MM.1S (cell line): ENCODE measurements around the gene VSX2.

ENCODE experiments used
- DNase-seq: peaks from one replicate; pipeline ENCODE4 v3.0.0-alpha.2; 2015
- H2AFZ ChIP-seq: fragments of 300-600 bp; sonication (generic); 2 replicates; pipeline ENCODE4 v1.6.0; 2016; ENCODE audit warnings: antibody characterized with exemption, low read length
- H3F3A ChIP-seq: fragments of 300-600 bp; sonication (generic); 2 replicates; pipeline ENCODE4 v1.6.1; 2016; ENCODE audit warnings: mild to moderate bottlenecking, antibody characterized with exemption, low read length, moderate library complexity, mixed read lengths; ENCODE audit not compliant: insufficient read depth
- H3K27ac ChIP-seq: fragments of 300-600 bp; sonication (generic); 2 replicates; pipeline ENCODE4 v1.5.1; 2016; ENCODE audit warnings: mild to moderate bottlenecking, low read length
- H3K27me3 ChIP-seq: fragments of 300-600 bp; sonication (generic); replicated peaks from 2 replicates; pipeline ENCODE4 v1.6.0; 2016; ENCODE audit warnings: low read length; ENCODE audit not compliant: insufficient read depth
- H3K36me3 ChIP-seq: fragments of 300-600 bp; sonication (generic); replicated peaks from 2 replicates; pipeline ENCODE4 v1.6.1; 2016; ENCODE audit warnings: mild to moderate bottlenecking, low read length, mixed read lengths; ENCODE audit not compliant: insufficient read depth
- H3K4me1 ChIP-seq: fragments of 300-600 bp; sonication (generic); 2 replicates; pipeline ENCODE4 v1.6.1; 2016; ENCODE audit warnings: low read length, mixed read lengths
- H3K4me2 ChIP-seq: fragments of 300-600 bp; sonication (generic); 2 replicates; pipeline ENCODE4 v1.6.0; 2016; ENCODE audit warnings: low read depth, low read length
- H3K4me3 ChIP-seq: fragments of 300-600 bp; sonication (generic); 2 replicates; pipeline ENCODE4 v1.5.1; 2016; ENCODE audit warnings: low read length, mixed read lengths
- H3K79me2 ChIP-seq: fragments of 300-600 bp; sonication (generic); 2 replicates; pipeline ENCODE4 v1.6.1; 2016; ENCODE audit warnings: mixed run types, low read length, mixed read lengths
- H3K9ac ChIP-seq: fragments of 300-600 bp; sonication (generic); 2 replicates; pipeline ENCODE4 v1.6.1; 2016; ENCODE audit warnings: low read length, mixed read lengths
- H3K9me2 ChIP-seq: fragments of 300-600 bp; sonication (generic); replicated peaks from 2 replicates; pipeline ENCODE4 v1.6.1; 2016; ENCODE audit warnings: mild to moderate bottlenecking, low read length, mixed read lengths; ENCODE audit not compliant: insufficient read depth
- H3K9me3 ChIP-seq: fragments of 300-600 bp; sonication (generic); replicated peaks from 2 replicates; pipeline ENCODE4 v1.6.1; 2016; ENCODE audit warnings: mild to moderate bottlenecking, low read length, mixed read lengths; ENCODE audit not compliant: insufficient read depth
- H4K20me1 ChIP-seq: fragments of 300-600 bp; sonication (generic); 2 replicates; pipeline ENCODE4 v1.6.1; 2016; ENCODE audit warnings: mild to moderate bottlenecking, low read length, moderate library complexity, mixed read lengths; ENCODE audit not compliant: insufficient read depth
- CTCF ChIP-seq: fragments of 300-600 bp; sonication (generic); IDR thresholded peaks from 2 replicates; pipeline ENCODE4 v1.5.1; 2016; ENCODE audit warnings: antibody characterized with exemption, low read length, mixed read lengths
- EZH2 ChIP-seq: fragments of 300-600 bp; sonication (generic); optimal IDR thresholded peaks from 2 replicates; pipeline ENCODE3; 2017; ENCODE audit warnings: low read depth, mild to moderate bottlenecking, antibody characterized with exemption, low read length, mixed read lengths
- EZH2phosphoT487 ChIP-seq: fragments of 300-600 bp; sonication (generic); IDR thresholded peaks from 2 replicates; pipeline ENCODE4 v1.6.1; 2018; ENCODE audit warnings: antibody characterized with exemption, low read length

Gene VSX2

GRCh38 chr14:74237441-74237840 lies 1.8 kb upstream of the VSX2 start:
- Histone ChIP-seq H3K27me3 (peaks cover 29% of the 10 kb centered on the region), H3K36me3 (no peaks in the 10 kb centered on the region), H2AFZ (no peak overlapping the region), H3K4me3 (no peak overlapping the region), H3K9me3 (no peaks in the 10 kb centered on the region), H3K4me1 (no peaks in the 10 kb centered on the region), H3K79me2 (no peaks in the 10 kb centered on the region), H3K4me2 (no peak overlapping the region), H3K9ac (no peak overlapping the region), H3K9me2 (no peaks in the 10 kb centered on the region), H4K20me1 (no peaks in the 10 kb centered on the region), H3F3A (no peaks in the 10 kb centered on the region), H3K27ac (no peak overlapping the region)
- TF ChIP-seq EZH2phosphoT487 (no peak), EZH2 (no peak), CTCF (no peak)
- no peak for DNase-seq

GRCh38 chr14:74239848-74240793 lies 872 bp downstream of the VSX2 start:
- H3K4me1 ChIP-seq = no peaks in the 10 kb centered on the region
- DNase-seq = no peak
- no peaks in the 10 kb centered on the region for H3K9me2 ChIP-seq
- H3K27ac ChIP-seq = no peak overlapping the region
- H3K4me2 ChIP-seq = no peak overlapping the region
- peaks cover 33% of the 10 kb centered on the region for H3K27me3 ChIP-seq
- H2AFZ ChIP-seq = no peak overlapping the region
- no peaks in the 10 kb centered on the region for H4K20me1 ChIP-seq
- TF ChIP-seq EZH2 (no peak), EZH2phosphoT487 (no peak), CTCF (no peak)
- H3K4me3 ChIP-seq = no peak overlapping the region
- no peaks in the 10 kb centered on the region for H3K9me3 ChIP-seq
- no peaks in the 10 kb centered on the region for H3K79me2 ChIP-seq
- no peaks in the 10 kb centered on the region for H3K36me3 ChIP-seq
- no peak overlapping the region for H3K9ac ChIP-seq
- no peaks in the 10 kb centered on the region for H3F3A ChIP-seq

- no peak for DNase-seq
- H3K27me3 ChIP-seq = peaks cover 33% of the 10 kb centered on the region
Measured at GRCh38 chr14:74240794-74241651, 1.8 kb downstream of the VSX2 start.

More at GRCh38 chr14:74240794-74241651, 1.8 kb downstream of the VSX2 start:
- H3K9me2 ChIP-seq = no peaks in the 10 kb centered on the region
- no peak for TF ChIP-seq EZH2
- TF ChIP-seq EZH2phosphoT487 = no peak
- TF ChIP-seq CTCF = no peak
- no peak overlapping the region for H3K27ac ChIP-seq
- H3K9ac ChIP-seq = no peak overlapping the region
- no peaks in the 10 kb centered on the region for H3K36me3 ChIP-seq
- H3K4me3 ChIP-seq = no peak overlapping the region
- no peak overlapping the region for H2AFZ ChIP-seq
- no peaks in the 10 kb centered on the region for H3K4me1 ChIP-seq
- H3F3A ChIP-seq = no peaks in the 10 kb centered on the region
- no peaks in the 10 kb centered on the region for H3K9me3 ChIP-seq
- H4K20me1 ChIP-seq = no peaks in the 10 kb centered on the region
- H3K79me2 ChIP-seq = no peaks in the 10 kb centered on the region
- no peak overlapping the region for H3K4me2 ChIP-seq
